ENCODE measurements around the gene DNER. TPM values are rescaled to one million over a fixed set of nuclear protein-coding genes. Genes with fewer than 3 reads are reported as not detected.
"Not testable (repeated sequence)": the region's sequence is repeated elsewhere in the genome, so short reads cannot be mapped to it uniquely, and the experiment has no call there.

The DNER gene
- total RNA-seq, 2 experiments from 2014 or later, result not detected

DNA sequence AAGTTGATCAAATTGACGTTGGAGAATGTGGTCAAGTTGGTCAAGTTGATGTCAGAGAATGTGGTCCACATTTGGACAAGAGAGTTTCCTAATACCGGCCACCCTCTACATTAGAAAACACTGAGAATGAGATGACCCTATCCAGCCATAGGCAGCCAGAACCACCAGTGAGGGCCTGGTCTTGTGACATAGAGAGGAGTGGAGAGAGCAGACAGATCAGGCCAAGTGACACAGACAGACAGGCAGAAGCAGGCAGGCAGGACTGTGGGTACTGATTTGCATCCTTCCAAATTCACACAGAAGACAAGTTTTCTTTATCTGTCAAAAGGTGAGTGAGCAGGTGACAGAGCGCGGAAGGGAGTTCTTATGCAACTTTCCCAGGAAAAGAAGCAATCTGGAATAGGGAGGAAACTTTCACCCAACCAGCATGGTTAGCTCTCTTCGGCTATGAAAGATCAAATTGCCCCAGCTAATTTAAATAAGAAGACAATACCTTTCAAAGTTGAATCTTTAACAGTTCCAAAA is 334.2 kb downstream of the DNER start:
- ChIA-PET CTCF (no interaction called here), POLR2A (no interaction called here)
- Mint-ChIP-seq H3K27me3 (no peaks in the 10 kb centered on the region), H3K4me3 (no peak overlapping the region), H3K36me3 (ENCODE audit: low read depth) (no peaks in the 10 kb centered on the region), H3K9me3 (peaks cover 7% of the 10 kb centered on the region), H3K4me1 (ENCODE audit: low read depth) (no peaks in the 10 kb centered on the region), H3K27ac (no peak overlapping the region)
- TF ChIP-seq, protein P1, sequence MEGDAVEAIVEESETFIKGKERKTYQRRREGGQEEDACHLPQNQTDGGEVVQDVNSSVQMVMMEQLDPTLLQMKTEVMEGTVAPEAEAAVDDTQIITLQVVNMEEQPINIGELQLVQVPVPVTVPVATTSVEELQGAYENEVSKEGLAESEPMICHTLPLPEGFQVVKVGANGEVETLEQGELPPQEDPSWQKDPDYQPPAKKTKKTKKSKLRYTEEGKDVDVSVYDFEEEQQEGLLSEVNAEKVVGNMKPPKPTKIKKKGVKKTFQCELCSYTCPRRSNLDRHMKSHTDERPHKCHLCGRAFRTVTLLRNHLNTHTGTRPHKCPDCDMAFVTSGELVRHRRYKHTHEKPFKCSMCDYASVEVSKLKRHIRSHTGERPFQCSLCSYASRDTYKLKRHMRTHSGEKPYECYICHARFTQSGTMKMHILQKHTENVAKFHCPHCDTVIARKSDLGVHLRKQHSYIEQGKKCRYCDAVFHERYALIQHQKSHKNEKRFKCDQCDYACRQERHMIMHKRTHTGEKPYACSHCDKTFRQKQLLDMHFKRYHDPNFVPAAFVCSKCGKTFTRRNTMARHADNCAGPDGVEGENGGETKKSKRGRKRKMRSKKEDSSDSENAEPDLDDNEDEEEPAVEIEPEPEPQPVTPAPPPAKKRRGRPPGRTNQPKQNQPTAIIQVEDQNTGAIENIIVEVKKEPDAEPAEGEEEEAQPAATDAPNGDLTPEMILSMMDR (IDR thresholded peaks at IDR 0.05), result no peak
- intact Hi-C loops (cut with micrococcal nuclease), result no loop called here
- ATAC-seq, result no peak
- DNase-seq, result no peak

- ChIA-PET CTCF (no interaction called here), POLR2A (no interaction called here)
- Mint-ChIP-seq H3K4me3 (no peak overlapping the region), H3K36me3 (ENCODE audit: low read depth) (no peaks in the 10 kb centered on the region), H3K27me3 (no peaks in the 10 kb centered on the region), H3K9me3 (no peaks in the 10 kb centered on the region), H3K4me1 (ENCODE audit: low read depth) (no peaks in the 10 kb centered on the region), H3K27ac (no peak overlapping the region)
- intact Hi-C loops (cut with micrococcal nuclease), result no loop called here
- TF ChIP-seq, protein P1 (IDR thresholded peaks at IDR 0.05), result no peak
- ATAC-seq (no peak), DNase-seq (no peak)
These were observed 336.0 kb downstream of the DNER start for GRCh38 chr2:229378386-229378785.

GRCh38 chr2:229376866-229377265 is 337.5 kb downstream of the DNER start:
- ATAC-seq (no peak), DNase-seq (no peak)
- ChIA-PET POLR2A (no interaction called here), CTCF (no interaction called here)
- no peak overlapping the region for H3K4me3 Mint-ChIP-seq
- H3K9me3 Mint-ChIP-seq, result no peaks in the 10 kb centered on the region
- TF ChIP-seq, protein P1 (IDR thresholded peaks at IDR 0.05), result no peak
- peaks cover 4% of the 10 kb centered on the region for H3K27me3 Mint-ChIP-seq
- no peaks in the 10 kb centered on the region for H3K4me1 Mint-ChIP-seq (ENCODE audit: low read depth)
- no peak overlapping the region for H3K27ac Mint-ChIP-seq
- no peaks in the 10 kb centered on the region for H3K36me3 Mint-ChIP-seq (ENCODE audit: low read depth)
- intact Hi-C loops (cut with micrococcal nuclease), result no loop called here

DNA sequence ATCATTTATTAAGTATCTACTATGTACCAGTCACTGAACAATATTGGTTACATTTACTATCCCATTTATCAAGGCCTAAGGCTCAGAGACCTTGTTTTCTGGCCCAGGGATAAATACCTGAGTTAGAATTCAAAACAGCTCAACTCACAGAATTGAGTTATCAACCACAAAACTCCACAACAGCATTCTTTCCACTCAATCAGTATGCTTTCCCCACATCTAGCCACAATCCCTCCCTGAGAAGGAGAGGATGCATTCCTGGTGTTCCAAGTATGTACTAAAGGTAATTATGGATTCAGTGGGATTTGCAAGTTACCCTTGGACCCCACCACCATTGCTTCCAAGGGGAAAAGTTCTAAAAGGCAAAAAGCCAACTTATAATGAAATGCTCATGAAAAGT is 339.1 kb downstream of the DNER start:
- no peaks in the 10 kb centered on the region for H3K36me3 Mint-ChIP-seq (ENCODE audit: low read depth)
- CTCF ChIA-PET, result no interaction called here

GRCh38 chr2:229373311-229373710 is 341.0 kb downstream of the DNER start:
- CTCF ChIA-PET; ATAC-seq; H3K9me3 Mint-ChIP-seq; H3K4me3 Mint-ChIP-seq; intact Hi-C loops (cut with micrococcal nuclease); H3K27me3 Mint-ChIP-seq; H3K36me3 Mint-ChIP-seq (ENCODE audit: low read depth); H3K4me1 Mint-ChIP-seq (ENCODE audit: low read depth); DNase-seq; H3K27ac Mint-ChIP-seq; POLR2A ChIA-PET: not testable (repeated sequence)

More for the DNA sequence above, 339.1 kb downstream of the DNER start:
- TF ChIP-seq, protein P1 (IDR thresholded peaks at IDR 0.05), result no peak
- POLR2A ChIA-PET, result no interaction called here
- DNase-seq (no peak), ATAC-seq (no peak)
- Mint-ChIP-seq H3K4me3 (no peak overlapping the region), H3K27ac (no peak overlapping the region), H3K27me3 (peaks cover 5% of the 10 kb centered on the region), H3K4me1 (ENCODE audit: low read depth) (no peaks in the 10 kb centered on the region), H3K9me3 (no peaks in the 10 kb centered on the region)
- intact Hi-C loops (cut with micrococcal nuclease), result no loop called here

GRCh38 chr2:229372207-229372606 is 342.1 kb downstream of the DNER start:
- Mint-ChIP-seq H3K27me3 (peaks cover 5% of the 10 kb centered on the region), H3K4me3 (no peak overlapping the region), H3K27ac (no peak overlapping the region), H3K9me3 (no peaks in the 10 kb centered on the region), H3K4me1 (ENCODE audit: low read depth) (no peaks in the 10 kb centered on the region), H3K36me3 (ENCODE audit: low read depth) (no peaks in the 10 kb centered on the region)
- ChIA-PET POLR2A (no interaction called here), CTCF (interaction anchor here (0.9 kb wide), 1 partner anchor 30 kb away, joined by 3 read pairs; no protein-coding TSS in a partner anchor)
- intact Hi-C loops (cut with micrococcal nuclease), result no loop called here
- TF ChIP-seq, protein P1 (IDR thresholded peaks at IDR 0.05), result no peak
- DNase-seq (no peak), ATAC-seq (no peak)

Data from activated CD8-positive, alpha-beta T cell treated with anti-CD3 and anti-CD28 coated beads for 36 hours (primary cell).